GM23338 (cell line): ENCODE results near the gene ESPNL. TPM values are rescaled to one million over a fixed set of nuclear protein-coding genes. Genes with fewer than 3 reads are reported as not detected.

ENCODE experiments used
- ATAC-seq: fragments of 200-7000 bp; cut with Tn5 transposase; 3 replicates; pipeline ENCODE4 v1.9.1; 2020
- DNase-seq: peaks from one replicate; pipeline ENCODE4 v3.0.0-alpha.2; 2015; ENCODE audit warnings: low spot score
- H2AFZ ChIP-seq: fragments of 200-600 bp; sonication (generic); 2 replicates; pipeline ENCODE4 v1.8.0; 2016; ENCODE audit warnings: antibody characterized with exemption, mild to moderate bottlenecking, moderate library complexity
- H3F3A ChIP-seq: fragments of 200-600 bp; sonication (generic); replicated peaks from 2 replicates; pipeline ENCODE4 v1.8.0; 2017; ENCODE audit warnings: antibody characterized with exemption, mixed run types, low read depth
- H3K27ac ChIP-seq: fragments of 200-600 bp; sonication (generic); 2 replicates; pipeline ENCODE4 v1.6.1; 2016; ENCODE audit warnings: low read depth
- H3K27me3 ChIP-seq: fragments of 200-600 bp; sonication (generic); 2 replicates; pipeline ENCODE4 v1.8.0; 2016; ENCODE audit warnings: mild to moderate bottlenecking, mixed run types, moderate library complexity; ENCODE audit not compliant: insufficient read depth
- H3K36me3 ChIP-seq: fragments of 200-600 bp; sonication (generic); 2 replicates; pipeline ENCODE4 v1.8.0; 2016; ENCODE audit warnings: mild to moderate bottlenecking; ENCODE audit not compliant: insufficient read depth
- H3K4me1 ChIP-seq: fragments of 200-600 bp; sonication (generic); 2 replicates; pipeline ENCODE4 v1.8.0; 2016; ENCODE audit warnings: mild to moderate bottlenecking, moderate library complexity; ENCODE audit not compliant: insufficient read depth
- H3K4me2 ChIP-seq: fragments of 200-600 bp; sonication (generic); 2 replicates; pipeline ENCODE4 v1.7.1; 2017; ENCODE audit warnings: mixed run types
- H3K4me3 ChIP-seq: fragments of 200-600 bp; sonication (generic); 2 replicates; pipeline ENCODE4 v1.6.1; 2016; ENCODE audit warnings: mixed run types
- H3K79me2 ChIP-seq: fragments of 200-600 bp; sonication (generic); replicated peaks from 2 replicates; pipeline ENCODE4 v1.8.0; 2017; ENCODE audit warnings: mild to moderate bottlenecking; ENCODE audit not compliant: insufficient read depth
- H3K9me2 ChIP-seq: fragments of 200-600 bp; sonication (generic); 2 replicates; pipeline ENCODE4 v1.8.0; 2017; ENCODE audit not compliant: insufficient read depth
- H4K20me1 ChIP-seq: fragments of 200-600 bp; sonication (generic); replicated peaks from 2 replicates; pipeline ENCODE4 v1.8.0; 2017; ENCODE audit warnings: mild to moderate bottlenecking; ENCODE audit not compliant: insufficient read depth
- H3K27ac Mint-ChIP-seq: 2 replicates; pipeline ENCODE4 v1.8.0; 2020; ENCODE audit warnings: inconsistent platforms, mild to moderate bottlenecking, moderate library complexity, mixed read lengths
- H3K27me3 Mint-ChIP-seq: 3 replicates; pipeline ENCODE4 v1.8.0; 2022; ENCODE audit warnings: low read depth, mild to moderate bottlenecking, moderate library complexity, mixed read lengths, inconsistent platforms; ENCODE audit not compliant: insufficient read depth, poor library complexity
- H3K36me3 Mint-ChIP-seq: 3 replicates; pipeline ENCODE4 v1.8.0; 2021; ENCODE audit warnings: low read depth, mild to moderate bottlenecking, inconsistent platforms, moderate library complexity, mixed read lengths
- H3K4me1 Mint-ChIP-seq: 3 replicates; pipeline ENCODE4 v1.8.0; 2020; ENCODE audit warnings: mild to moderate bottlenecking, inconsistent platforms, mixed read lengths
- H3K4me3 Mint-ChIP-seq: 3 replicates; pipeline ENCODE4 v1.8.0; 2021; ENCODE audit warnings: moderate library complexity, mild to moderate bottlenecking, inconsistent platforms, mixed read lengths
- H3K9me3 Mint-ChIP-seq: 3 replicates; pipeline ENCODE4 v1.8.0; 2020; ENCODE audit warnings: moderate library complexity, mild to moderate bottlenecking, inconsistent platforms, mixed read lengths
- EZH2 ChIP-seq: fragments of 200-600 bp; sonication (generic); IDR thresholded peaks from one replicate; pipeline ENCODE4 v1.8.0; 2017; ENCODE audit warnings: antibody characterized with exemption, mild to moderate bottlenecking, low read depth; ENCODE audit not compliant: unreplicated experiment
- JUNB ChIP-seq: IDR thresholded peaks from one replicate; pipeline ENCODE4 v1.6.1; 2016; ENCODE audit warnings: antibody characterized with exemption; ENCODE audit not compliant: unreplicated experiment
- NANOG ChIP-seq: IDR thresholded peaks from 2 replicates; pipeline ENCODE4 v1.6.1; 2016; ENCODE audit warnings: antibody characterized with exemption, borderline replicate concordance
- STAT1 ChIP-seq: IDR thresholded peaks from one replicate; pipeline ENCODE4 v1.6.1; 2016; ENCODE audit warnings: antibody characterized with exemption; ENCODE audit not compliant: unreplicated experiment
- polyA plus RNA-seq: library from polyadenylated mRNA; unstranded; fragments of >200 nt; fragmentation: Nextera tagmentation; extraction: Ambion mirVana; gene quantifications from 2 replicates; pipeline ENCODE4 v1.2.1, GENCODE V29; 2016
- total RNA-seq: library from RNA; depleted of rRNA; stranded (reverse); fragments of >200 nt; shearing (Covaris generic); gene quantifications from 2 replicates; pipeline ENCODE4 v1.2.3, GENCODE V29; 2014
- TF ChIP-seq, protein P1 (sequence below): IDR thresholded peaks from one replicate; pipeline ENCODE4 v1.6.1; 2018; ENCODE audit warnings: antibody characterized with exemption; ENCODE audit not compliant: unreplicated experiment
- TF ChIP-seq, protein P2 (sequence below): fragments of 250-450 bp; sonication (Bioruptor Pico); IDR thresholded peaks from 2 replicates; pipeline ENCODE4 v1.5.0; 2020; ENCODE audit warnings: mild to moderate bottlenecking, moderate library complexity
- TF ChIP-seq, protein P3 (sequence below): IDR thresholded peaks from 2 replicates; pipeline ENCODE4 v1.6.1; 2016; ENCODE audit warnings: antibody characterized with exemption

Gene ESPNL
- total and polyA plus RNA-seq, 2 experiments from 2014 or later: 0.44 to 3.1 TPM

DNA sequence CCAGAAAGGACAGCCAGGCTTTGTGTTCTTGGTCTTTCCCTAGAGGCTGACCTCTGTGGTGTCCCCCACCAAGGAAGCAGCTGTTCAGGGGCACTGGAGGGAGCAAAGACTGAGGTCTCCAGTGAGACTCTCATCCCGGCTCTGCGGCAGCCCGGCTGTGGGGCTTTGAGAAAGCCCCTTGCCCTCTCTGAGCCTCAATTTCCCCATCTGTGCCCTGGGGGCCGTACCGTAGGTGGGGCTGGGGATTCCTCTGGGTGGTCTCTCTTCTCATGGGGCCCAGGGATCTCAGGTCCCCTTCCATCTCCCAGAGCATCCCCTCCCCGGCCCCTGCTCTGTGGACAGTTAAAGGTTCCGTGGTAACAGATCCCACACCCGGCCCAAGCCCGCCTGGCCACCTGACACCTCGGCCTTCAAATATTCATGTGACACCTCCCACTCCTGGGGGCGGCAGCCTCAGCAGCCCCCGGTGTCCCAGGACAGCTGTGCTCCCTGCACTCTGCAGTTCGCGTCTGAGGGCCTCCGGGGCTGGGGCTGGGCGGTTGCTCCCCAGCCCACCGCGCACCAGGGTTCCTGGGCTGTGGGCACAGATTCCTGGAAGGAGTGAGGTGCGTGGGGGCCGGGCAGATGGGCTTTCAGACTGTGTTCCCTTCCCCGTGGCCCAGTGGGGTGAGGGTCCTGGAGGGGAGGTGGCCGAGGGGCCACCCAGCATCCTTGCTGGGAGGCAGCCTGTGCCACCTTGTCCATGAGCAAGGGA lies 23.3 kb downstream of the ESPNL start:
- Mint-ChIP-seq H3K36me3 (no peaks in the 10 kb centered on the region), H3K4me1 (no peaks in the 10 kb centered on the region), H3K4me3 (no peak overlapping the region), H3K27me3 (peaks cover 4% of the 10 kb centered on the region), H3K27ac (no peak overlapping the region), H3K9me3 (no peaks in the 10 kb centered on the region)
- TF ChIP-seq NANOG: no peak
- no peak for TF ChIP-seq JUNB
- no peak overlapping the region for H2AFZ ChIP-seq
- no peaks in the 10 kb centered on the region for H4K20me1 ChIP-seq
- ATAC-seq (no peak), DNase-seq (no peak)
- H3K27me3 ChIP-seq: no peaks in the 10 kb centered on the region
- no peak overlapping the region for H3K4me3 ChIP-seq
- H3K9me2 ChIP-seq: no peaks in the 10 kb centered on the region
- H3K4me2 ChIP-seq: no peak overlapping the region
- peaks cover 9% of the 10 kb centered on the region; the same call in 1 of the 2 replicates for H3F3A ChIP-seq
- no peaks in the 10 kb centered on the region for H3K4me1 ChIP-seq
- H3K27ac ChIP-seq: no peak overlapping the region
- H3K79me2 ChIP-seq: no peaks in the 10 kb centered on the region
- H3K36me3 ChIP-seq: no peaks in the 10 kb centered on the region

DNA sequence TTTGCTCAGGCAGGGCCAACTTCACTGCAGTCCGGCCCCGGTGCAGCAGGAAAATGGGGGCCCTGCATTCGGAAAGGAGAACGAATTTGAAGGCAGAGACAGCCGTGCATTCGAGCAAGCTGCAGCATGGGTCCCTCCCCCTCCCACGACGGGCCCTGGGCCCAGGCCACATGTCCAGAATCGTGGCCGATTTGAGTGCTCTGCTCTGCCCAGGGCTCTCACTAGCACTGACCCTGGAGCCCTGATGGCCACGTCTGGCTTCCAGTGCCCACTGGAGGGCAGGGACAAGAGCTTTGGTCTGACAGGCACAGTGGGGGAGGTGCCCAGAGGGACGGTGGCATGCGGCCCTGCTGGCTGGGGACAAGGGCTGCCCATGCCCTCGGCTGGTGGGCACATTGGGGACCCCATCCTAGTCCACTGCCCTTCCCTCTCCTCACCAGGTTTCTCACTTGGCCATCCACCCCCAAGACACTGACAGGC lies 23.9 kb downstream of the ESPNL start:
- no peak for TF ChIP-seq STAT1
- TF ChIP-seq, protein P1, sequence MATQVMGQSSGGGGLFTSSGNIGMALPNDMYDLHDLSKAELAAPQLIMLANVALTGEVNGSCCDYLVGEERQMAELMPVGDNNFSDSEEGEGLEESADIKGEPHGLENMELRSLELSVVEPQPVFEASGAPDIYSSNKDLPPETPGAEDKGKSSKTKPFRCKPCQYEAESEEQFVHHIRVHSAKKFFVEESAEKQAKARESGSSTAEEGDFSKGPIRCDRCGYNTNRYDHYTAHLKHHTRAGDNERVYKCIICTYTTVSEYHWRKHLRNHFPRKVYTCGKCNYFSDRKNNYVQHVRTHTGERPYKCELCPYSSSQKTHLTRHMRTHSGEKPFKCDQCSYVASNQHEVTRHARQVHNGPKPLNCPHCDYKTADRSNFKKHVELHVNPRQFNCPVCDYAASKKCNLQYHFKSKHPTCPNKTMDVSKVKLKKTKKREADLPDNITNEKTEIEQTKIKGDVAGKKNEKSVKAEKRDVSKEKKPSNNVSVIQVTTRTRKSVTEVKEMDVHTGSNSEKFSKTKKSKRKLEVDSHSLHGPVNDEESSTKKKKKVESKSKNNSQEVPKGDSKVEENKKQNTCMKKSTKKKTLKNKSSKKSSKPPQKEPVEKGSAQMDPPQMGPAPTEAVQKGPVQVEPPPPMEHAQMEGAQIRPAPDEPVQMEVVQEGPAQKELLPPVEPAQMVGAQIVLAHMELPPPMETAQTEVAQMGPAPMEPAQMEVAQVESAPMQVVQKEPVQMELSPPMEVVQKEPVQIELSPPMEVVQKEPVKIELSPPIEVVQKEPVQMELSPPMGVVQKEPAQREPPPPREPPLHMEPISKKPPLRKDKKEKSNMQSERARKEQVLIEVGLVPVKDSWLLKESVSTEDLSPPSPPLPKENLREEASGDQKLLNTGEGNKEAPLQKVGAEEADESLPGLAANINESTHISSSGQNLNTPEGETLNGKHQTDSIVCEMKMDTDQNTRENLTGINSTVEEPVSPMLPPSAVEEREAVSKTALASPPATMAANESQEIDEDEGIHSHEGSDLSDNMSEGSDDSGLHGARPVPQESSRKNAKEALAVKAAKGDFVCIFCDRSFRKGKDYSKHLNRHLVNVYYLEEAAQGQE: no peak
- TF ChIP-seq, protein P2, sequence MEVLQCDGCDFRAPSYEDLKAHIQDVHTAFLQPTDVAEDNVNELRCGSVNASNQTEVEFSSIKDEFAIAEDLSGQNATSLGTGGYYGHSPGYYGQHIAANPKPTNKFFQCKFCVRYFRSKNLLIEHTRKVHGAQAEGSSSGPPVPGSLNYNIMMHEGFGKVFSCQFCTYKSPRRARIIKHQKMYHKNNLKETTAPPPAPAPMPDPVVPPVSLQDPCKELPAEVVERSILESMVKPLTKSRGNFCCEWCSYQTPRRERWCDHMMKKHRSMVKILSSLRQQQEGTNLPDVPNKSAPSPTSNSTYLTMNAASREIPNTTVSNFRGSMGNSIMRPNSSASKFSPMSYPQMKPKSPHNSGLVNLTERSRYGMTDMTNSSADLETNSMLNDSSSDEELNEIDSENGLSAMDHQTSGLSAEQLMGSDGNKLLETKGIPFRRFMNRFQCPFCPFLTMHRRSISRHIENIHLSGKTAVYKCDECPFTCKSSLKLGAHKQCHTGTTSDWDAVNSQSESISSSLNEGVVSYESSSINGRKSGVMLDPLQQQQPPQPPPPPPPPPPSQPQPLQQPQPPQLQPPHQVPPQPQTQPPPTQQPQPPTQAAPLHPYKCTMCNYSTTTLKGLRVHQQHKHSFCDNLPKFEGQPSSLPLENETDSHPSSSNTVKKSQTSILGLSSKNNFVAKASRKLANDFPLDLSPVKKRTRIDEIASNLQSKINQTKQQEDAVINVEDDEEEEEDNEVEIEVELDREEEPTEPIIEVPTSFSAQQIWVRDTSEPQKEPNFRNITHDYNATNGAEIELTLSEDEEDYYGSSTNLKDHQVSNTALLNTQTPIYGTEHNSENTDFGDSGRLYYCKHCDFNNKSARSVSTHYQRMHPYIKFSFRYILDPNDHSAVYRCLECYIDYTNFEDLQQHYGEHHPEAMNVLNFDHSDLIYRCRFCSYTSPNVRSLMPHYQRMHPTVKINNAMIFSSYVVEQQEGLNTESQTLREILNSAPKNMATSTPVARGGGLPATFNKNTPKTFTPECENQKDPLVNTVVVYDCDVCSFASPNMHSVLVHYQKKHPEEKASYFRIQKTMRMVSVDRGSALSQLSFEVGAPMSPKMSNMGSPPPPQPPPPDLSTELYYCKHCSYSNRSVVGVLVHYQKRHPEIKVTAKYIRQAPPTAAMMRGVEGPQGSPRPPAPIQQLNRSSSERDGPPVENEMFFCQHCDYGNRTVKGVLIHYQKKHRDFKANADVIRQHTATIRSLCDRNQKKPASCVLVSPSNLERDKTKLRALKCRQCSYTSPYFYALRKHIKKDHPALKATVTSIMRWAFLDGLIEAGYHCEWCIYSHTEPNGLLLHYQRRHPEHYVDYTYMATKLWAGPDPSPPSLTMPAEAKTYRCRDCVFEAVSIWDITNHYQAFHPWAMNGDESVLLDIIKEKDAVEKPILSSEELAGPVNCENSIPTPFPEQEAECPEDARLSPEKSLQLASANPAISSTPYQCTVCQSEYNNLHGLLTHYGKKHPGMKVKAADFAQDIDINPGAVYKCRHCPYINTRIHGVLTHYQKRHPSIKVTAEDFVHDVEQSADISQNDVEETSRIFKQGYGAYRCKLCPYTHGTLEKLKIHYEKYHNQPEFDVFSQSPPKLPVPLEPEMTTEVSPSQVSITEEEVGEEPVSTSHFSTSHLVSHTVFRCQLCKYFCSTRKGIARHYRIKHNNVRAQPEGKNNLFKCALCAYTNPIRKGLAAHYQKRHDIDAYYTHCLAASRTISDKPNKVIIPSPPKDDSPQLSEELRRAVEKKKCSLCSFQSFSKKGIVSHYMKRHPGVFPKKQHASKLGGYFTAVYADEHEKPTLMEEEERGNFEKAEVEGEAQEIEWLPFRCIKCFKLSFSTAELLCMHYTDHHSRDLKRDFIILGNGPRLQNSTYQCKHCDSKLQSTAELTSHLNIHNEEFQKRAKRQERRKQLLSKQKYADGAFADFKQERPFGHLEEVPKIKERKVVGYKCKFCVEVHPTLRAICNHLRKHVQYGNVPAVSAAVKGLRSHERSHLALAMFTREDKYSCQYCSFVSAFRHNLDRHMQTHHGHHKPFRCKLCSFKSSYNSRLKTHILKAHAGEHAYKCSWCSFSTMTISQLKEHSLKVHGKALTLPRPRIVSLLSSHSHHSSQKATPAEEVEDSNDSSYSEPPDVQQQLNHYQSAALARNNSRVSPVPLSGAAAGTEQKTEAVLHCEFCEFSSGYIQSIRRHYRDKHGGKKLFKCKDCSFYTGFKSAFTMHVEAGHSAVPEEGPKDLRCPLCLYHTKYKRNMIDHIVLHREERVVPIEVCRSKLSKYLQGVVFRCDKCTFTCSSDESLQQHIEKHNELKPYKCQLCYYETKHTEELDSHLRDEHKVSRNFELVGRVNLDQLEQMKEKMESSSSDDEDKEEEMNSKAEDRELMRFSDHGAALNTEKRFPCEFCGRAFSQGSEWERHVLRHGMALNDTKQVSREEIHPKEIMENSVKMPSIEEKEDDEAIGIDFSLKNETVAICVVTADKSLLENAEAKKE (CRISPR knock-in tag): no peak
- TF ChIP-seq, protein P3, sequence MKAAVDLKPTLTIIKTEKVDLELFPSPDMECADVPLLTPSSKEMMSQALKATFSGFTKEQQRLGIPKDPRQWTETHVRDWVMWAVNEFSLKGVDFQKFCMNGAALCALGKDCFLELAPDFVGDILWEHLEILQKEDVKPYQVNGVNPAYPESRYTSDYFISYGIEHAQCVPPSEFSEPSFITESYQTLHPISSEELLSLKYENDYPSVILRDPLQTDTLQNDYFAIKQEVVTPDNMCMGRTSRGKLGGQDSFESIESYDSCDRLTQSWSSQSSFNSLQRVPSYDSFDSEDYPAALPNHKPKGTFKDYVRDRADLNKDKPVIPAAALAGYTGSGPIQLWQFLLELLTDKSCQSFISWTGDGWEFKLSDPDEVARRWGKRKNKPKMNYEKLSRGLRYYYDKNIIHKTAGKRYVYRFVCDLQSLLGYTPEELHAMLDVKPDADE: no peak
- TF ChIP-seq EZH2: no peak
- TF ChIP-seq NANOG: no peak
- no peak for TF ChIP-seq JUNB
- no peaks in the 10 kb centered on the region for H3K4me1 ChIP-seq
- no peak overlapping the region for H3K4me3 Mint-ChIP-seq
- H3K9me3 Mint-ChIP-seq: no peaks in the 10 kb centered on the region
- no peaks in the 10 kb centered on the region for H3K27me3 ChIP-seq
- no peaks in the 10 kb centered on the region for H3K9me2 ChIP-seq
- no peaks in the 10 kb centered on the region for H3K4me1 Mint-ChIP-seq
- no peak overlapping the region for H3K27ac Mint-ChIP-seq
- H3F3A ChIP-seq: peaks cover 9% of the 10 kb centered on the region; the same call in 1 of the 2 replicates
- no peaks in the 10 kb centered on the region for H3K36me3 ChIP-seq
- H3K36me3 Mint-ChIP-seq: no peaks in the 10 kb centered on the region
- H3K4me3 ChIP-seq: no peak overlapping the region
- no peak for DNase-seq
- ATAC-seq: no peak
- no peak overlapping the region for H3K4me2 ChIP-seq
- H3K27ac ChIP-seq: no peak overlapping the region
- H3K27me3 Mint-ChIP-seq: peaks cover 4% of the 10 kb centered on the region
- no peak overlapping the region for H2AFZ ChIP-seq
- no peaks in the 10 kb centered on the region for H4K20me1 ChIP-seq
- no peaks in the 10 kb centered on the region for H3K79me2 ChIP-seq
